Esophagus mucosa (tissue), 1 donor: Measurements from ENCODE around the gene CUL7. TPM values are rescaled to one million over a fixed set of nuclear protein-coding genes. Genes with fewer than 3 reads are reported as not detected.

Experiments used
- ATAC-seq: fragments of 200-7000 bp; cut with Tn5 transposase; one replicate; pipeline ENCODE4 v1.9.1; 2020
- total RNA-seq: library from RNA; stranded (reverse); gene quantifications from one replicate; pipeline ENCODE4 v1.2.4, GENCODE V29; 2023
- donor health status: DM: yes; HTN: yes; CAD: no.

The CUL7 gene
- total RNA-seq, 1 donor from 2014 or later: 10.3 TPM

DNA sequence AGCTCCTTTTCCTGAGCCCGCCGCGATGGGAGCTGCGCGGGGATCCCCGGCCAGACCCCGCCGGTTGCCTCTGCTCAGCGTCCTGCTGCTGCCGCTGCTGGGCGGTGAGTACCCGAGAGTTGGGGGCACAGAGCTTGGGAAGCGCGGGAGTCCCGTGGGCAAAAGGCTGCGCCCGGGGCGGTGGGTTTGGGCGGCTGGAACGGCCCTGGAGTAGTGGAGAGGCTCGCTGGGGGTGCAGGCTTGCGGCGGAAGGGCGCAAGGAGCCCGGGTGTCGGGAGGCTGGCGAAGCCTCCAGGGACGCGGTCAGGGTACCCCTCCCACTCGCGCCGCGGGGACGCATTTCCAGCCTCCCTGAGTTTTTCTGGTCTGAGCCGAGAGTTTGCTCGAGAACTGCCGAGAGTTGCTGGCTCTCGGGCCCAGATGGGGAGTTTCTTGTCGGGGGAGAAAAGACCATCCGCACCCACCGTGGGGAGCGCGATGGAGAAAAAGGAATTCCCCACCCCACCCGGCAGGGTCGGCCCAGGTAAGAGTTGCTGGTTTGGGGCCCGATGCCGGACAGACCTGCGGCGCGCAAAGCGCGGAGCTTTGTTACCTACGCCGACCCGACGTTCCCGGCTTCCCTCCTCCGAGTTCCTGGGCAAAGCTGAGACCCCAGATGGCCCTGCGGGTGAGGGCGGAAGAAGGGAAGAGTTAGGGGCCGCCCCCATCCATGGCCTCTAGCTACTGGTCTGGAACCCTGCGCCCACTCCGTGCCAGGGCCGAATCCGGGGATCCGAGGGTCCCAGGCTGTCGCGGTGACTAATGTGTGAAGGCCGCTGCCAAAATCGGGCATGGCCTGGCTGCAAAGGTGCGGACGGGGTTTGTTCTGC lies 23.0 kb upstream of the CUL7 start:
- peak; percentile 41 for ATAC-seq

GRCh38 chr6:43075670-43076463 lies 22.2 kb upstream of the CUL7 start, which contains the start of gene PTK7:
PTK7 (plus strand) TSS chr6:43076314; CDS start chr6:43076489, 175 bp downstream.
- peak; percentile 57 for ATAC-seq

DNA sequence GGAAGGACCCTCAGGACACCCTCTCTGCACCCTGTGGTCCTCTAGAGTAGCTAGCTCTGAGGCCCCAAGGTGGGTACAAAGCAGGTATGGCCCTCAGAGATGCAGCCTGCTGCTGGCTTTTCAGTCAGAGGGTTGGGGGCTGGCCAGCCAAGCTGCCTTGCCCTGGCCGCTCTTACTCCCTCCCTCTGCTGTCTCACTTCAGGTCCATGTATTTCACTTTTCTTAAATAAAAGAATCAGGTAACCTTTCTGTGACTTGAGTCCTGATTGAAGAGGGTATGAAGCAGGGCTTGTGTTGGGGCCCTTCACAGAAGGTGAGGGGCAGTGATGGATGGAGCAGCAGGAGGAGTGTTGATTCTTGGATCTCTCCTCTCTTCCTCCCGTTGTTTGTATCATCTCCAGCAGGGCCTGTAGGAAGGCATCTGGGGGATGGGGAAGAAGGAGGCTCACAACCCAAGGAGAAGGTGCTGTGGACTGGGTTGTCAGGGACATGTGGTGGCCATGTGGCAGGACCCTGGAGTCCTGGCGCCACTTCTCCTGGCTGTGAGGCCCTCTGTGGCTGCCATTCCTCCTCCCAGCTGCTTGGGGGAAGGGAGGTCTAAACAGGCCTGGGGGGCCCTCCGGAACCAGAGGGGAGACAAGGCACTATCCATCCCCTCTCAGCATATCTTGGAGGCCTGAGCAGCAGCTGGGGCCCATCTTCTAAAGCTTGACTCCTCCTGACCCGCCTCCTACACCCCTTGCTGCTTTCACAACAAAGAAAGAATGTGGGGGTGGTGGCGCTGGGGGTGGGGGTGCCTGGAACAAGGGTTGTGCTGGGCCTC lies 21.4 kb upstream of the CUL7 start:
- ATAC-seq: no peak

GRCh38 chr6:43070028-43070632 lies 16.5 kb upstream of the CUL7 start:
- peak; percentile 60 for ATAC-seq

DNA sequence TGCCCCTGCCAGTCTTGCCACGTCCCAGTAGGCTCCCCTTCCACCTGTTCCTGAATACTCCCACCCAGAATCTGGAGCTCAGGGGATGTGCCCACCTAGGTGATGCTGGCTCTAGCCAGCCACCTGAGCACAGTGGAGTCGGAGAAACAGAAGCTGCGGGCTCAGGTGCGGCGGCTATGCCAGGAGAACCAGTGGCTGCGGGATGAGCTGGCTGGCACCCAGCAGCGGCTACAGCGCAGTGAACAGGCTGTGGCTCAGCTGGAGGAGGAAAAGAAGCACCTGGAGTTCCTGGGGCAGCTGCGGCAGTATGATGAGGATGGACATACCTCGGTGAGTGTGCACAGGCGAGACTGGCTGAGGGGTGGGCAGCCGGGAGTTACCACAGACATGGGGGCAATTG lies 9.2 kb upstream of the CUL7 start:
- ATAC-seq: no peak

- ATAC-seq: no peak
Observed at GRCh38 chr6:43061861-43062260, 8.2 kb upstream of the CUL7 start.

DNA sequence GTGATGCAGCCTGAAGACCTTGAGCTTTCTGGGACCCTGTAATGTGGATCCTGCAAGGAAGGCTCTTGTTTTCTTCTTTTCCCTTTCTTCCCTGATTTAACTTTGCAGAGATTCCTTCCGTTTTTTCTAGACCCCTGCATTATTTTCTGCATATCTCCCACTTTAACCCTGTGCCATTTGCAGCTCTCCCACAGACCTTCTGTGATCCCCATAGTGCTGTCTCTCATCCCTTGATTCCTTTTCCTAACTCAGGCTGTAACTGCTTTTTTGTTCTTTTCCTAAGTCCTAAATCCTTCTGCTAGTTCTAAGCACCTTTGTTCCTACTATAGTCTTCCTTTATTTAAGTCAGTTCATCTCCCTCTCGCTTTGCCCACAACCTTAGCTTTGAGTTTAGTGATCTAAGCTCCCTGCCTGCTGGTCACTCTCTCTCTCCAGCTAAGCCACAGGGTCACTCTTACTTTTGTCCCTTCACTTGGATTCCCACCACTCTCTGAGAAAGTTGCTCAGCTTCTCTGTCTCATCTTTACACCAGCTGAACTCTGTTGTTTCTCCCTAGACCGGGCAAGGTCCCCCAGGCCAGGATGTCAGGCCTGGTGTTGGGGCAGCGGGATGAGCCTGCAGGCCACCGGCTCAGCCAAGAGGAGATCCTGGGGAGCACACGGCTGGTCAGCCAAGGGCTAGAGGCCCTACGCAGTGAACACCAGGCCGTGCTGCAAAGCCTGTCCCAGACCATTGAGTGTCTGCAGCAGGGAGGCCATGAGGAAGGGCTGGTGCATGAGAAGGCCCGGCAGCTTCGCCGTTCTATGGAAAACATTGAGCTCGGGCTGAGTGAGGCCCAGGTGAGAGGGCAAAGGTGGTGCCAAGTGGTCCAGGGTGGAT lies 7.3 kb upstream of the CUL7 start:
- ATAC-seq: no peak

DNA sequence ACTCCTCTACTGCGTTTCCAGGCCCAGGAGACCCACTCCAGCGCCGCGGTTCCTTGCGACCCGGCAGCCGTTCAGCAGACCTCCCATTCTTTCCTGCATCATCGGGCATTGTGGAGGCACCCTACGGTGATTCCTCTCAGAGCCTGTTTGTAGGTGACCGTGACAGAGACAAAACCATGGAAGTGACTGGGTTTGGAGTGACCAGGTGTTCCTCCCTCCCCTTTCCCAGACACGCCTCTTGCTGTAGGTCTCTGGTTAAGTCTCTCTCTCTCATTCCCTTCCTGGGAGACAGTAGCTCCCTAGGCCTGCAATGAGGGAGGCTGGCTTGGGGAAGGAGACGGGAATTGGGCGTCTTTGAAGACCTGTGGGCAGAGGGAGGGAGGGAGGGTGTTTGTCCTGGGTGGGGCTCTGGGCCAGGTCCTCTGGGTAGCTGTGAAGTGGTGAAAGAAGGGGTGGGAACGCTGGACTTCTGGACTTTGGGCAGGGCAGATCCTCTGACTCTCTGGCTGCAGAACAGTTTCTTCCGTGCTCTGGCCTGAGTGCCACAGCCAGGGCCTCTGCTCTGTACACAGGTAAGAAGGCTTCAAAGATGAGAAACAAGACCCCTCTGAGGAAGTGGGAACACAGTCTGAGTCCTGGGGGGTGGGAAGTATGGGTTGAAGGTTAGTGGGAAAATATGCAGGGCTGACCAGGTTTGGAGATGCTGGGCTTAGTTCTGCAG lies 6.5 kb upstream of the CUL7 start:
- ATAC-seq: peak; percentile 49

DNA sequence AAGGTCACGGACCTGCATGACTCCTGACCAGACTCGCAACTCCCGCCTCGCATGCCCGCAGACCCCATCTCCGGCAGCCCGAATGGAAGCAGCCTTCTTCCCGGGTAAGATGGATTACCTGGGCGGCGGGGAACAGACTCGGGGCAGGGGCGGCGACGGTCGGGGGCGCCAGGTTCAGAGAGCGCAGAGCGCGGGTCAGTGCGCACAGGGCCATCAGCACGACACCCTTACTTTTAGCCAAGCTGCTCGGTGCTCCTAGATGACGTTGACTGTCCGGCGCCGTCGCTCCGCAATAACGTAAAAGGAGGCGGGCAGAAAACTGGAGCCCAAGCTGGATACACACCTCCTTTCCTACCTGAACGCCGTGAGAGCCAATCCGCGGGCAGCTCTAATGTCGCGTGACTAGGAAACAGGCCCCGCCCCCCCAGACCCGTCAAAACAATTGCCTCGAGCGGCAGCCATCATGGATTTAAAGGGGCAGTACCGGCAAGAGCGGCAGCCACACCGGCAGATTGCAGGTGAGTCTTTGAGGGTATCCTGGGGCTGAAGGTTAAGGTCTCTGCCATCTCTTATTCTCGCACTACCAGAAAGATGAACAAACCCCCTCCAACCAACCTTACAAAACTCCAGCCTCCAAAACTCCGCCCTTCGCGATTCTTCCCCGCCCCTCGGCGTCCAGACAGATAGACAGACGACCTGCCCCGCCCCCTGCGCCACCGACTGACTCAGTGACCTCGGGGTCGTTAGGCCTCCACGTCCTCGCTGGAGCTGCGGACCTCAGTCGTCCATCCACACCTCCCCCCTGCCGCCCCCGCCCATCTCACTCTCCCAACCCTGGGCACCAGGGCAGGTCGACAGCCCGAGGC lies 5.8 kb upstream of the CUL7 start, which contains the start of the genes KLC4 and MRPL2:
Gene KLC4 (plus strand): TSS at position 464 of the 866 bp plus-strand sequence. CDS start 1,705 bp downstream, outside the sequence.
Gene MRPL2 (minus strand): TSS at position 267 of the 866 bp plus-strand sequence. CDS start 53 bp downstream, at position 214.
- peak; percentile 97 for ATAC-seq

- ATAC-seq: no peak
Observed at GRCh38 chr6:43058531-43058930, 4.9 kb upstream of the CUL7 start.

DNA sequence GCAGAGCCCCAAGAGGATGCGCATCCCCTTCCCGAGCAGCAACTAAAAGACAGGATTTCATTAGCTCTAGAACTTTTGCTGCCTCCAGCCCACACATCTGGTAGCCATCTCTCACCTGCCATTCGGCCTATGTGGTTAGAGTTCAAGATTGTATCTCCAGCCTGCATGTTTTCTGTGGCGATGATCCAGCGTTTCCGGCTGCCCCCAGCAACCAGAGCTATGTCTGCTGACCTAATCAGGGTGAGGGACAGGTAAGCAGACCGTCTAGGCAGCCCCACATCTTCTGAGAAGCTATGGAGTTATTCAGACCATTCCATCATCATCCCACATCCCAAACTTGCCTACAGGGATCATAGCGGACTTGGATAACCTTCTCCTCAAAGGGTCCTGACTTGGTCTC lies 2.3 kb upstream of the CUL7 start:
- ATAC-seq: no peak

GRCh38 chr6:43054206-43054943 lies 724 bp upstream of the CUL7 start:
- no peak for ATAC-seq

DNA sequence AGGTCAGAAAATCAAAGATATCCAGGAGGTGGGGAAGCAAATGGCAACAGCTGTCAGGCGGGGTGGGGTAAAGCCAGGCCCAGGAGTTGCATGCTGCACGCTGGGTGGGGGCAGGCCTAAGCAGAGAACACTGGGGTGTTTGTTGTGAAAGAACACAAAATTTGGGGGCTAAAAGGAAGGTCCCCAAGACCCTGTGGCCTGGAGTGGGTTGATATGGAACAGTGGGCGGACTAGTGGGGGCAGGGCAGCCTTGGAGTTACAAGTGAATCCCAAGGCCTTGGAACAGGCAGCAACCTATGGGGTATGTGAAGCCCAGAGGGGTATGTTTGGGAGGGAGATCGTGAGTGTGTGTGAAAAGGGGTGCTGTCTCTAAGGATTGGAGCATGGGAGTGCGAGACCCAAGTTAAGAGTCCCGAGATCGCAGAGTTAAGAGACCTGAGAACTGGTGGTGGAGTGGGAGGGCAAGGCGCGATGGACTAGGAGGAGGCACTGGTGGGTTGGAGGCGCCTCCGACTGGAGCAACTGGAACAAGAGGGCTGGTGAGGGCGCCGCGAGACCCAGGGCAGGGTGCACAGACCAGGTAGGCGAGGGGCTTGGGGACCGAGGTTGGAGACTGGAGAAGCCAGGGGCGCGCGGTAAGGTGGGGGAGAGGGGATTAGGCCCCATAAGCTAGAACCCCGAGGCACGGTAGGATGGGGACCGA lies 658 bp downstream of the CUL7 start:
- peak; percentile 27 for ATAC-seq

DNA sequence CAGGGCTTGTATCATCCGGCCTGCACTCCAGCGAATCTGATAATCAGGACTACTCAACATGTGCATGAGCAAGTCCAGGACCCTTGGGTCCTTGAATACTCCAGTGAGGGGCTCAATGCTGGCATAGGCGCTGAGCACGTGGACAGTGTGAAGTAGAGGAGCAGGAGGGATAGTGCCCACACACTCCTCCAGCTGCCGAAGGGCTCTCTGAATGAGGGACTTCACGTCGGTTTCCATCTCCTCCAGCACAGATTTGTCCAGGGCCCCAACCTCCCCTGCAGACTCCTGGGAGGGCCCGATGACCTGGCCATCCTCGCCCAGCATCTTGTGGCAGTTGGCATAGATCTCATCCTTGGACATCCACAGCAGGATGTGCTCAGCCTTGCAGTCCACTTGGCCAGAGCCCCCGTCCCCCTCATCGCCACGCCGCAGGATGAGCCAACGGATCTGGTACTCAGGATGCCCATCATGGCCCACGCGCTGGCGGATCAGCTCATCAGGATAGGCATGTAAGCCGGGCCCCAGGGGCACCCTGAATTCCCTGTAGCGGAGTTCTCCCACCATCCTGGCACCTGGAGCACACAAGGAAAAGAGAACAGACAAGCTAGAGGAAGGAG lies 1.3 kb downstream of the CUL7 start:
- ATAC-seq: no peak

DNA sequence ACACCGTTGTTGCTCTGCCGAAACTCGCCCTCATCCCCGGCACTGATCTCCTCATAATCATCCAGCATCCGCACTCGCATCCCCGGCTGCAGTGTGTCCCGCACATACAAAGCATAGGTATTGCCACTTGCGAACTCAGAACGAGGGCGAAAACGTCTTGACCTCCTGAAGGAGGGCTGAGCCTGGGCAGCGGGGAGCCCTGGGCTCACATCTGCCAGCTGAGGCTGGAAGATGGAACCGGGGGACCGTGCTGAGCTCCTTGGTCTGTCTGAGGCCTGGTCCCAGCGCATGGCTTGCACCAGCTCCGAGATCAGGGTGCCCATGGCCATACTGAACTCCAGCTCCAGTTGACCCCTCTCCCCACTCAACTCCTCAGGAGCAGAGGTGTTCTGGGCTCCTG lies 2.7 kb downstream of the CUL7 start:
- ATAC-seq: no peak

GRCh38 chr6:43047998-43048397 lies 5.7 kb downstream of the CUL7 start:
- ATAC-seq: no peak

DNA sequence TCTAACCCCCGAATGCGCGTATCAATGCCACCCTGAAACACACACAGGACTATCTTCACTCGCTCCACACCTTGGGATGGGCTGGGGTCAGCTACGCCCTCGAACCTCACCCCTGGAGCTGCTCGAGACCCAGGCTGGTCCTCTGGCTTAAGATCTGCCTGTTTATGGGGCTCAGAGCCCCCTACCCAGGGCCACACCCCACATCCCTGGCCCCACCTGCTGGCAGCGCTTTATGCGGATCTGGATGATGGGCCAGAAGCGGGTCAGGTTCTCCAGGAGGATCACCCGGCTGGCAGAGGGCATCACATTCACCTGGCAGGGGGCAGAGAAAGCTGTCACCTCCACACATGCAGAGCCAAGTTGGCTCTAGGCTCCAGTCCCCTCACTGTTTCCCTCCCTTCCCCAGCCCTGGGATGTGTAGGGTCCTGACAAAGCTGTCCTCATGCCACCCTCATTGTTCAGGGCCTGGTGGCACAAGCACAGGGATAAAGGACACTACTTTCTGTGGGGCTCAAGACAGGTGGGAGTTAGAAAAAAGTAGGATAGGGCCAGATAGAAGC lies 8.2 kb downstream of the CUL7 start:
- no peak for ATAC-seq
